ENCODE measurements around the gene ACVR2B.

DNA sequence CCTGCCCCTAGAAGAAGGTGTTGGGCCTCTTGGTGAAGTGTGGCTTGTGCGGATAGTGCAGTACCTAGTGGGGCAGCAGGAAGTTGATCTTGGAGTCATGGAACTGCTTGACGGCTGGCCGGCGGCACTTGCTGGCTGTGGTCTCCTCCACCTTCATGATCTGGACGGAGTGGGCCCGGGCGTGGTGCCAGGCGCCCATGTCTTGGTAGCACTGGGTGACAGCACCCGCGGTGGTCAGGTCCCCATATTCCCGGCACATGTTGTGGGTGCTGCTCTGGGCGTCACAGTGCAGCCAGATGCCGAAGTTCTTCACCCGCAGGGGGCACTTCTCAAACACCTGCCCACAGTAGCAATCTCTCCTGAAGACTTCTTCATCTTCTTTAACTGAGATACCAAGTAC is 73.1 kb downstream of the ACVR2B start:
- TF ChIP-seq POLR2A (IDR thresholded peaks at IDR 0.05; ENCODE audit: low read depth, low read length) (no peak), POLR2AphosphoS5 (IDR thresholded peaks at IDR 0.05; ENCODE audit: low read depth, low read length) (no peak), PAX5 (IDR thresholded peaks at IDR 0.05; ENCODE audit: insufficient read depth, low read length, severe bottlenecking) (no peak), SPI1 (IDR thresholded peaks at IDR 0.05; ENCODE audit: low read depth, low read length) (no peak), TAF1 (IDR thresholded peaks at IDR 0.05; ENCODE audit: low read depth, low read length) (no peak)
